HEK293 (cell line): ENCODE results near the gene SIX3.

Source experiments
- CTCF ChIA-PET: fragments of 350-600 bp; formaldehyde crosslinking; extraction: SDS; loops from one replicate; lab custom pipeline; 2021; ENCODE audit warnings: antibody characterized with exemption; lab: Yijun Ruan, JAX
- POLR2A ChIA-PET: fragments of 300-600 bp; formaldehyde crosslinking; extraction: SDS; loops from one replicate; lab custom pipeline; 2020; ENCODE audit warnings: antibody characterized with exemption, inconsistent platforms; lab: Yijun Ruan, JAX
- H3K27ac ChIP-seq: fragments of 200-500 bp; sonication (Bioruptor generic); 2 replicates; pipeline ENCODE4 v1.5.1; 2014; ENCODE audit warnings: low read depth, low read length, control low read depth, inconsistent platforms; ENCODE audit errors: extremely low read depth
- H3K36me3 ChIP-seq, 2 experiments: fragments of 200-500 bp in 1 of 2; sonication (Bioruptor generic) in 1 of 2; 1 replicate in 1 of 2; 2 replicates in 1 of 2; pipeline ENCODE4 v1.5.1; 2014 to 2017; ENCODE audit warnings: inconsistent platforms in 2 of 2, low read length in 2 of 2; ENCODE audit not compliant: control insufficient read depth in 2 of 2, insufficient read depth in 1 of 2
- H3K4me1 ChIP-seq: fragments of 200-500 bp; sonication (Bioruptor generic); 2 replicates; pipeline ENCODE4 v1.5.1; 2014; ENCODE audit warnings: mild to moderate bottlenecking, low read length, inconsistent platforms; ENCODE audit not compliant: control insufficient read depth, insufficient read depth
- H3K4me3 ChIP-seq: 2 replicates; pipeline ENCODE4 v1.5.1; 2011; ENCODE audit warnings: low read depth, mild to moderate bottlenecking, control low read depth, low read length, moderate library complexity
- H3K9me3 ChIP-seq: fragments of 200-500 bp; sonication (Bioruptor generic); 2 replicates; pipeline ENCODE4 v1.5.1; 2014; ENCODE audit warnings: low read depth, low read length, inconsistent platforms; ENCODE audit not compliant: control insufficient read depth, insufficient read depth
- GLI2 ChIP-seq: fragments of 450-650 bp; formaldehyde crosslinking; IDR thresholded peaks from 2 replicates; pipeline ENCODE4; 2017; ENCODE audit warnings: missing biosample characterization, missing genetic modification characterization, low read depth, borderline replicate concordance
- GLIS1 ChIP-seq: fragments of 450-650 bp; formaldehyde crosslinking; IDR thresholded peaks from 2 replicates; pipeline ENCODE4 v1.5.1; 2016; ENCODE audit warnings: missing biosample characterization, missing genetic modification characterization
- HOXC10 ChIP-seq: sonication (generic); formaldehyde crosslinking; IDR thresholded peaks from 2 replicates; pipeline ENCODE4 v1.8.1; 2023; ENCODE audit warnings: mild to moderate bottlenecking, missing genetic modification reagents
- HOXD13 ChIP-seq: sonication (generic); formaldehyde crosslinking; IDR thresholded peaks from 2 replicates; pipeline ENCODE4 v1.8.0; 2022; ENCODE audit warnings: missing genetic modification reagents, borderline replicate concordance
- KLF17 ChIP-seq: fragments of 450-650 bp; formaldehyde crosslinking; IDR thresholded peaks from 2 replicates; pipeline ENCODE4 v1.5.1; 2016; ENCODE audit warnings: missing biosample characterization, missing genetic modification characterization
- OVOL3 ChIP-seq: fragments of 450-650 bp; formaldehyde crosslinking; IDR thresholded peaks from 2 replicates; pipeline ENCODE4 v1.5.1; 2016; ENCODE audit warnings: missing biosample characterization, missing genetic modification characterization
- SP2 ChIP-seq: fragments of 450-650 bp; formaldehyde crosslinking; IDR thresholded peaks from 2 replicates; pipeline ENCODE4 v1.5.1; 2016; ENCODE audit warnings: missing biosample characterization, missing genetic modification characterization
- SP7 ChIP-seq: fragments of 450-650 bp; formaldehyde crosslinking; IDR thresholded peaks from 2 replicates; pipeline ENCODE4 v1.5.1; 2016; ENCODE audit warnings: missing biosample characterization, missing genetic modification characterization
- YY1 ChIP-seq: fragments of 450-650 bp; formaldehyde crosslinking; IDR thresholded peaks from 2 replicates; pipeline ENCODE4 v1.5.1; 2018; ENCODE audit warnings: missing biosample characterization, missing genetic modification characterization
- ZBTB10 ChIP-seq: fragments of 450-650 bp; formaldehyde crosslinking; IDR thresholded peaks from 2 replicates; pipeline ENCODE4 v1.5.1; 2016; ENCODE audit warnings: missing biosample characterization, missing genetic modification characterization
- ZBTB26 ChIP-seq: fragments of 450-650 bp; formaldehyde crosslinking; optimal IDR thresholded peaks from 2 replicates; pipeline ENCODE3; 2016; ENCODE audit warnings: missing biosample characterization, mild to moderate bottlenecking, missing genetic modification characterization
- ZFP41 ChIP-seq: fragments of 450-650 bp; formaldehyde crosslinking; IDR thresholded peaks from 2 replicates; pipeline ENCODE4 v1.5.1; 2016; ENCODE audit warnings: missing biosample characterization, missing genetic modification characterization, borderline replicate concordance
- ZIC2 ChIP-seq: fragments of 450-650 bp; formaldehyde crosslinking; IDR thresholded peaks from 2 replicates; pipeline ENCODE4 v1.5.1; 2016; ENCODE audit warnings: missing biosample characterization, missing genetic modification characterization
- ZNF155 ChIP-seq: fragments of 450-650 bp; formaldehyde crosslinking; IDR thresholded peaks from 2 replicates; pipeline ENCODE4 v1.5.1; 2016; ENCODE audit warnings: missing biosample characterization, missing genetic modification characterization
- ZNF398 ChIP-seq: fragments of 450-650 bp; formaldehyde crosslinking; IDR thresholded peaks from 2 replicates; pipeline ENCODE4 v1.5.1; 2017; ENCODE audit warnings: missing biosample characterization, missing genetic modification characterization
- ZNF433 ChIP-seq: fragments of 450-650 bp; formaldehyde crosslinking; IDR thresholded peaks from 2 replicates; pipeline ENCODE4 v1.5.1; 2016; ENCODE audit warnings: missing biosample characterization, missing genetic modification characterization, low read depth
- ZNF529 ChIP-seq: fragments of 450-650 bp; formaldehyde crosslinking; IDR thresholded peaks from 2 replicates; pipeline ENCODE4 v1.5.1; 2017; ENCODE audit warnings: missing genetic modification characterization, missing biosample characterization; ENCODE audit not compliant: insufficient replicate concordance
- ZNF596 ChIP-seq: fragments of 450-650 bp; IDR thresholded peaks from 2 replicates; pipeline ENCODE4 v1.5.0; 2018; ENCODE audit warnings: missing biosample characterization, mild to moderate bottlenecking, missing genetic modification characterization, moderate library complexity
- ZNF658 ChIP-seq: fragments of 450-650 bp; formaldehyde crosslinking; IDR thresholded peaks from 2 replicates; pipeline ENCODE4; 2016; ENCODE audit warnings: missing biosample characterization, missing genetic modification characterization
- ZNF704 ChIP-seq: fragments of 450-650 bp; formaldehyde crosslinking; IDR thresholded peaks from 2 replicates; pipeline ENCODE4 v1.5.1; 2016; ENCODE audit warnings: missing biosample characterization, missing genetic modification characterization
- ZNF830 ChIP-seq: fragments of 450-650 bp; IDR thresholded peaks from 2 replicates; pipeline ENCODE4 v1.5.0; 2018; ENCODE audit warnings: missing biosample characterization, missing genetic modification characterization, low read depth, mild to moderate bottlenecking, moderate library complexity
- ZSCAN23 ChIP-seq: fragments of 450-650 bp; formaldehyde crosslinking; IDR thresholded peaks from 2 replicates; pipeline ENCODE4 v1.5.1; 2016; ENCODE audit warnings: missing biosample characterization, missing genetic modification characterization

The SIX3 gene

DNA sequence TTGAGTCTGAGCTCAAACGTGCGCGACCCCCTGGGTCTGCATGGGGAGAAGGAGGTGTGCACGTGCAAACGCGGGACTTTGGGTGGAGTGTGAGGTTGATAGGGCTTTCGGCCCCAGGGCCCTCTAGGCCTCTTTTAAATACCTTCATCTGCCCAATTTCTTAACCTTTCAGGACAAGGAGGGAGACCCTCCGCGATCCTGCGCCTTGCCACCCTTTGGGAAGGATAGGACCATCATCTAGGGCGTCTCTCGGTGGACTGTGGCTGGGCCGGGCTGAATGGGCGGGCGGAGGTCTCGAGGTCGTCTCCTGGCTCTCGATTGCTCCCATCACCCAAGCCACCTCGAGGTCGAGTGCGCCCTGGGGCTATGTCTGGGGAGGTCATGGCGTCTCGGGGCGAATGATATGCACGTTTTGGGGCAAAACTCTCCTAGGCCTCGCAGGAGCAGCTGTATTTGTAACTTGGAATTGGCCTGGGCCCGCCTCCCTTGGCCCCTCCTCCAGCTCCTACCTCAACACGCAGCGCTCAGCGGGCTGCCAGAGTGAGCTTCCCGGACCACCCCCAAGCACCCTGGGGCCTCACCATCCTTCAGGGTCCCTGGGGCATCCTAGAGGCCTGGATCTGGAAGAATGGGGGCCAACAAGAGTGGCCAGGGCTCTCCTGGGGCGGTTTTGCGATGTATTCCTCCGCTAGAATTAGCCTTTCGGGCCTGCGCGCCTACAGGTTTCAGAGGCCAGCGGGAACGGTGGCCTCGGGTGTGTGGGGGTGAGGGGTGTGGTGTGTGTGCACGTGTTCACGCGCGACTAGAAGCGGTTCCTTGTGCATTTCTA, 8.7 kb upstream of the SIX3 start (continued):
- no peak for TF ChIP-seq OVOL3

DNA sequence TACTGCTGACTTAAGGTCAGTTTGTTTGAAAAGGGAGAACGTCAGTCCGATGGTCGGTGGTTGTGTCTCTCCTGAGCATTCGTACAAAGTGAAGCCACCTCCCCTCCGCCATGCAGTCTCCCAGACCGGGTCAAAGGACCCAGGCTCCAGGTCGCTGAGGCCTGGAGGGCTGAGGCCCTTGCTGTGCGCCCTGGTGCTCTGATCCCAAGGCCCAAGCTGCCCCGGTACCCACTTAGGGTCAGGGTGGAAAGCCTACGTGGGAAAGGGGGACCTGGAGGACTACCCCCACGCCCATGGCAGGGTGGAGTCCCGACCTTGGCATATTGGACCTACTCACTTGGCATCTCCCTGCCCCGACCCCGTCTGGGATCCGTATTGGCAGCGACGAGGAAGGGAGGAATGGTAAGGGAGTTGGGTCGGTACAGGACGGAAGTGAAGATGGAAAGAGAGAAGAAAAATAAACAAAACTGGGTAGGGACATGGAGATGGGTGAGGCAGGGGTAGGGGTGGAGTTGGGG, 8.0 kb upstream of the SIX3 start:
- Histone ChIP-seq H3K9me3 (no peaks in the 10 kb centered on the region), H3K36me3 (no peaks in the 10 kb centered on the region), H3K27ac (no peak overlapping the region), H3K4me1 (no peaks in the 10 kb centered on the region), H3K4me3 (no peak overlapping the region)
- CTCF ChIA-PET, result interaction anchor here (0.7 kb wide), 1 partner anchor 38 kb away, joined by 3 read pairs; no protein-coding TSS in a partner anchor
- no peak for TF ChIP-seq ZNF155 (tag by site-specific recombination)
- no peak for TF ChIP-seq KLF17
- TF ChIP-seq SP2, result no peak
- no peak for TF ChIP-seq YY1
- TF ChIP-seq ZNF704, result no peak
- TF ChIP-seq GLI2, result no peak
- POLR2A ChIA-PET, result interaction anchor here (0.6 to 0.7 kb wide), 3 partner anchors 748 to 1851 kb away, joined by 3 to 5 read pairs (median 4); no protein-coding TSS in a partner anchor

GRCh38 chr2:44934038-44934982, 7.2 kb upstream of the SIX3 start:
- no peaks in the 10 kb centered on the region for H3K9me3 ChIP-seq
- H3K4me3 ChIP-seq, result peak overlapping the region; percentile 39
- H3K27ac ChIP-seq, result peak overlapping the region; percentile 41; the same call in 1 of the 2 replicates
- H3K36me3 ChIP-seq, result no peaks in the 10 kb centered on the region
- ChIA-PET POLR2A (interaction anchor here (0.6 to 0.7 kb wide), 4 partner anchors 677 to 1850 kb away, joined by 3 to 5 read pairs (median 4); no protein-coding TSS in a partner anchor), CTCF (interaction anchor here (0.7 kb wide), 1 partner anchor 37 kb away, joined by 3 read pairs; no protein-coding TSS in a partner anchor)
- TF ChIP-seq HOXD13, result no peak
- TF ChIP-seq ZNF433 (tag by site-specific recombination), result no peak
- no peak for TF ChIP-seq ZSCAN23 (tag by site-specific recombination)
- no peak for TF ChIP-seq ZNF830 (tag by site-specific recombination)
- peak; percentile 53 for TF ChIP-seq ZBTB26
- TF ChIP-seq ZFP41, result no peak
- peak; percentile 52 for TF ChIP-seq ZNF398
- TF ChIP-seq GLI2, result no peak
- TF ChIP-seq ZBTB10 (tag by site-specific recombination), result no peak
- no peak for TF ChIP-seq ZNF529 (tag by site-specific recombination)
- no peak for TF ChIP-seq SP7 (tag by site-specific recombination)
- TF ChIP-seq ZNF658 (tag by site-specific recombination), result no peak
- TF ChIP-seq ZNF596 (tag by site-specific recombination), result no peak
- no peak for TF ChIP-seq ZIC2 (tag by site-specific recombination)
- no peak for TF ChIP-seq GLIS1
- TF ChIP-seq HOXC10 (CRISPR knock-in tag), result no peak
- H3K4me1 ChIP-seq, result no peaks in the 10 kb centered on the region
